EH (cell line): ENCODE measurements around the gene IFRD2.
A peak's percentile ranks its signal among the peaks of the same experiment; 100 is the strongest.

Experiments
- DNase-seq: peaks from one replicate; pipeline ENCODE4 v3.0.0-alpha.2; 2015; ENCODE audit warnings: low read depth

The IFRD2 gene

GRCh38 chr3:50302095-50303012 lies 10.1 kb upstream of the IFRD2 start:
- DNase-seq, result no peak

- no peak for DNase-seq
Measured at GRCh38 chr3:50300681-50301254, 8.5 kb upstream of the IFRD2 start.

- peak; percentile 54 for DNase-seq
Measured at GRCh38 chr3:50299929-50300680, 7.9 kb upstream of the IFRD2 start.

- no peak for DNase-seq
Measured at GRCh38 chr3:50299638-50299928, 7.4 kb upstream of the IFRD2 start.

GRCh38 chr3:50298836-50299637 lies 6.8 kb upstream of the IFRD2 start, which contains the start of the genes HYAL3 and NAA80:
Gene HYAL3, minus strand, starts transcription at chr3:50299405. Its CDS starts 3,803 bp downstream, at chr3:50295602.
Gene NAA80, minus strand, starts transcription at chr3:50299405. Its CDS starts 1,942 bp downstream, at chr3:50297463.
- DNase-seq, result peak; percentile 100

- DNase-seq, result no peak
Measured at GRCh38 chr3:50297896-50298725, 5.9 kb upstream of the IFRD2 start.

- DNase-seq, result no peak
Measured at GRCh38 chr3:50297384-50297775, 5.2 kb upstream of the IFRD2 start.

- DNase-seq, result no peak
Measured at GRCh38 chr3:50296721-50297383, 4.6 kb upstream of the IFRD2 start.

GRCh38 chr3:50295553-50296431 lies 3.6 kb upstream of the IFRD2 start:
- no peak for DNase-seq

GRCh38 chr3:50294492-50295403 lies 2.5 kb upstream of the IFRD2 start:
- no peak for DNase-seq

GRCh38 chr3:50294089-50294488 lies 1.9 kb upstream of the IFRD2 start:
- no peak for DNase-seq

GRCh38 chr3:50293079-50293801 lies 1.0 kb upstream of the IFRD2 start:
- DNase-seq, result no peak

- no peak for DNase-seq
Measured at GRCh38 chr3:50290161-50290641, 2.0 kb downstream of the IFRD2 start.

GRCh38 chr3:50289130-50289529 lies 3.1 kb downstream of the IFRD2 start:
- DNase-seq, result no peak

- DNase-seq, result no peak
Measured at GRCh38 chr3:50288387-50289007, 3.7 kb downstream of the IFRD2 start.

GRCh38 chr3:50287262-50287661 lies 5.0 kb downstream of the IFRD2 start:
- no peak for DNase-seq
